B cell (primary cell): ENCODE measurements around the gene FOXI3. TPM values are rescaled to one million over a fixed set of nuclear protein-coding genes. Genes with fewer than 3 reads are reported as not detected.

ENCODE experiments used
- ATAC-seq: fragments of 200-7000 bp; cut with Tn5 transposase; one replicate; pipeline ENCODE4 v1.10.0; 2021; ENCODE audit warnings: low read depth, mild to moderate bottlenecking, moderate number of reproducible peaks, moderate library complexity
- CTCF ChIA-PET: fragments of 350-600 bp; sonication (Branson Sonifier 250); formaldehyde crosslinking; loops from one replicate; lab custom pipeline; 2021; ENCODE audit warnings: antibody characterized with exemption, inconsistent platforms; lab: Charles Lee
- POLR2A ChIA-PET: fragments of 350-600 bp; sonication (Branson Sonifier 250); formaldehyde crosslinking; loops from one replicate; lab custom pipeline; 2021; ENCODE audit warnings: antibody characterized with exemption; lab: Charles Lee
- DNase-seq: peaks from one replicate; pipeline ENCODE4 v3.0.0; 2013
- H2AFZ ChIP-seq: 2 replicates; pipeline ENCODE4 v1.6.1; 2012; ENCODE audit warnings: mild to moderate bottlenecking, low read depth, low read length; ENCODE audit not compliant: insufficient read depth, poor library complexity, severe bottlenecking
- H3K27ac ChIP-seq, 2 donors: 1 replicate in 1 of 2; 2 replicates in 1 of 2; pipeline ENCODE4 v1.5.1; 2012 to 2013; ENCODE audit warnings: low read length in 2 of 2, mild to moderate bottlenecking in 2 of 2, moderate library complexity in 1 of 2
- H3K27me3 ChIP-seq, 4 experiments: fragments of 200-600 bp in 1 of 4; sonication (generic) in 1 of 4; replicated peaks in 1 of 4; 1 replicate in 2 of 4; 2 replicates in 2 of 4; pipeline versions ENCODE4 v1.6.1 to v1.7.0; 2013 to 2016; ENCODE audit warnings: low read length in 3 of 4, mild to moderate bottlenecking in 2 of 4, mixed read lengths in 1 of 4, moderate library complexity in 1 of 4; ENCODE audit not compliant: insufficient read depth in 4 of 4, control insufficient read depth in 3 of 4; ENCODE audit errors: control extremely low read depth in 1 of 4
- H3K36me3 ChIP-seq, 2 experiments: replicated peaks in 1 of 2; 1 replicate in 1 of 2; 2 replicates in 1 of 2; pipeline versions ENCODE4 v1.6.1 to v1.7.1; 2013; ENCODE audit warnings: low read length in 1 of 2; ENCODE audit not compliant: insufficient read depth in 2 of 2, control insufficient read depth in 1 of 2; ENCODE audit errors: control extremely low read depth in 1 of 2, extremely low read depth in 1 of 2
- H3K4me1 ChIP-seq, 2 donors: fragments of 200-600 bp in 1 of 2; sonication (generic) in 1 of 2; 1 replicate in 1 of 2; 2 replicates in 1 of 2; pipeline versions ENCODE4 v1.5.1 to v1.6.1; 2013 to 2017; ENCODE audit warnings: low read length in 2 of 2; ENCODE audit not compliant: control insufficient read depth in 2 of 2, insufficient read depth in 2 of 2
- H3K4me2 ChIP-seq: replicated peaks from 2 replicates; pipeline ENCODE3; 2012; ENCODE audit warnings: mild to moderate bottlenecking, low read depth, low read length; ENCODE audit not compliant: poor library complexity, severe bottlenecking
- H3K4me3 ChIP-seq, 5 experiments: fragments of 200-600 bp in 1 of 5; sonication (generic) in 1 of 5; 1 replicate in 3 of 5; 2 replicates in 2 of 5; pipeline versions ENCODE4 v1.5.1 to v1.7.0; 2011 to 2016; ENCODE audit warnings: low read length in 4 of 5, mild to moderate bottlenecking in 4 of 5, low read depth in 2 of 5, control low read depth in 1 of 5, moderate library complexity in 1 of 5; ENCODE audit not compliant: insufficient read depth in 1 of 5; ENCODE audit errors: control extremely low read depth in 1 of 5, extremely low read depth in 1 of 5
- H3K79me2 ChIP-seq: fragments of 200-600 bp; sonication (generic); one replicate; pipeline ENCODE4 v1.6.0; 2016; ENCODE audit warnings: low read length; ENCODE audit not compliant: control insufficient read depth, insufficient read depth
- H3K9ac ChIP-seq: fragments of 200-600 bp; sonication (generic); 2 replicates; pipeline ENCODE4 v1.6.1; 2017; ENCODE audit warnings: mild to moderate bottlenecking, low read length, moderate library complexity
- H3K9me3 ChIP-seq, 3 donors: one replicate each; pipeline versions ENCODE4 v1.6.1 to v1.7.1; 2013; ENCODE audit warnings: low read length in 2 of 3; ENCODE audit not compliant: control insufficient read depth in 2 of 3, insufficient read depth in 1 of 3; ENCODE audit errors: control extremely low read depth in 1 of 3
- H4K20me1 ChIP-seq: 2 replicates; pipeline ENCODE4 v1.6.0; 2012; ENCODE audit warnings: mild to moderate bottlenecking, low read length; ENCODE audit not compliant: insufficient read depth, control insufficient read depth, poor library complexity, severe bottlenecking
- H3K27ac Mint-ChIP-seq: one replicate; pipeline ENCODE4 v1.8.0; 2021; ENCODE audit warnings: mixed read lengths
- H3K27me3 Mint-ChIP-seq: one replicate; pipeline ENCODE4 v1.8.0; 2021; ENCODE audit warnings: mixed read lengths
- H3K4me1 Mint-ChIP-seq: one replicate; pipeline ENCODE4 v1.8.0; 2021; ENCODE audit warnings: mixed read lengths
- H3K4me3 Mint-ChIP-seq: one replicate; pipeline ENCODE4 v1.8.0; 2021; ENCODE audit warnings: mixed read lengths
- H3K9me3 Mint-ChIP-seq: one replicate; pipeline ENCODE4 v1.8.0; 2022; ENCODE audit warnings: mixed read lengths; ENCODE audit not compliant: insufficient read depth
- CTCF ChIP-seq: fragments of 200-600 bp; IDR thresholded peaks from one replicate; pipeline ENCODE4 v1.8.0; 2022; ENCODE audit warnings: antibody characterized with exemption, mild to moderate bottlenecking
- EZH2 ChIP-seq: IDR thresholded peaks from 2 replicates; pipeline ENCODE4 v1.6.1; 2012; ENCODE audit warnings: borderline replicate concordance, low read depth, mild to moderate bottlenecking, moderate library complexity, low read length; ENCODE audit not compliant: insufficient read depth, poor library complexity, severe bottlenecking
- WGBS: methylation state at CpG from one replicate; pipeline ENCODE4 v1.1.5; 2013; ENCODE audit warnings: missing lambda C conversion rate; ENCODE audit not compliant: insufficient coverage; 5-methylcytosine and 5-hydroxymethylcytosine counted together
- intact Hi-C: fragments of 100-400 bp; cut with micrococcal nuclease; formaldehyde crosslinking; loops from one replicate; pipeline ENCODE4 v1.10.0; 2022
- polyA plus RNA-seq: library from polyadenylated mRNA; depleted of rRNA; stranded (reverse); fragments of >200 nt; gene quantifications from 2 replicates; pipeline ENCODE4 v1.2.3, GENCODE V29; 2012
- total RNA-seq, 2 donors: library from RNA; stranded (reverse); fragments of 120-200 nt in 1 of 2; gene quantifications; 1 replicate in 1 of 2; 2 replicates in 1 of 2; pipeline versions ENCODE4 v1.2.3 to v1.2.4, GENCODE V29; 2013 to 2022

FOXI3 gene
- total and polyA plus RNA-seq, 2 donors (not counting 1 experiment from before 2014, with no cell fraction given), result not detected

GRCh38 chr2:88472811-88473210 is 20.3 kb upstream of the FOXI3 start:
- ATAC-seq (no peak), DNase-seq (no peak)
- no peaks in the 10 kb centered on the region for H3K36me3 ChIP-seq
- no peaks in the 10 kb centered on the region for H3K9me3 ChIP-seq
- no peak overlapping the region for H3K4me3 Mint-ChIP-seq
- ChIA-PET CTCF (no interaction called here), POLR2A (no interaction called here)
- no peak overlapping the region for H3K27ac ChIP-seq
- TF ChIP-seq EZH2, result no peak
- no peaks in the 10 kb centered on the region for H3K4me1 Mint-ChIP-seq
- no peaks in the 10 kb centered on the region for H3K4me1 ChIP-seq
- peaks cover 0 to 4% (median 2%) of the 10 kb centered on the region in 4 experiments for H3K27me3 ChIP-seq
- no CpG with 5 or more reads among the region's 7 CpGs for WGBS
- H3K9ac ChIP-seq, result no peak overlapping the region
- intact Hi-C loops, result no loop called here
- no peaks in the 10 kb centered on the region for H3K9me3 Mint-ChIP-seq
- H2AFZ ChIP-seq, result no peak overlapping the region
- H3K79me2 ChIP-seq, result no peaks in the 10 kb centered on the region
- H4K20me1 ChIP-seq, result no peaks in the 10 kb centered on the region
- H3K27ac Mint-ChIP-seq, result no peak overlapping the region
- peaks cover 15% of the 10 kb centered on the region for H3K27me3 Mint-ChIP-seq
- H3K4me3 ChIP-seq, result no peak overlapping the region
- H3K4me2 ChIP-seq, result no peak overlapping the region

GRCh38 chr2:88471083-88471942 is 18.8 kb upstream of the FOXI3 start:
- Histone ChIP-seq H3K4me1 (no peaks in the 10 kb centered on the region), H3K36me3 (no peaks in the 10 kb centered on the region), H2AFZ (no peak overlapping the region), H3K4me2 (no peak overlapping the region), H3K9me3 (no peaks in the 10 kb centered on the region), H3K9ac (no peak overlapping the region), H3K79me2 (no peaks in the 10 kb centered on the region), H3K27ac (no peak overlapping the region), H3K27me3 (peaks cover 0 to 4% (median 2%) of the 10 kb centered on the region in 4 experiments), H3K4me3 (no peak overlapping the region), H4K20me1 (no peaks in the 10 kb centered on the region)
- DNase-seq, result no peak
- WGBS, result 77% methylated on average over 10 of the region's 11 CpGs
- intact Hi-C loops, result no loop called here
- Mint-ChIP-seq H3K27me3 (peaks cover 12% of the 10 kb centered on the region), H3K4me1 (no peaks in the 10 kb centered on the region), H3K9me3 (no peaks in the 10 kb centered on the region), H3K4me3 (no peak overlapping the region), H3K27ac (no peak overlapping the region)
- no peak for ATAC-seq
- POLR2A ChIA-PET, result no interaction called here
- no peak for TF ChIP-seq CTCF
- CTCF ChIA-PET, result no interaction called here
